ENCODE data around the gene DOCK9.

The DOCK9 gene

DNA sequence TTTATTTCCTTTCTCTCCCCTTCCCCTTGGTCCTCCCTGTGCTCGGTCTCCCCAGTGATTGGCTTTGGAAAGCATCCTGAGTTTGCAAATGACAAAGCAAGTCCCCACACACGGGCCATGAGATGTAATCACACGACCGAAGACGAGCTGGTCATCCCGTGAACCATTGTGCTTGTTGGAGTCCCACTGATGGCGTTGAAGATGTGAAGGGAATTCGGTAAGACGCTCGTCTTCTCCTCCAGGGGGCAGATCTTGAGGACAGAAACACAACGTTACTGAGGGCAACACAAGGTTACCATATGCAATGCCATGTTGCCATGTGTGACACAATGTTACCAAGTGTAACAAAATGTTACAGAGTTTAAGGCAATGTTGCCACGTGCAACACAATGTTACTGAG lies 183.4 kb downstream of the DOCK9 start:
- Histone ChIP-seq H3K9ac (ENCODE audit: low read length) (no peak overlapping the region), H3K4me1 (ENCODE audit: control insufficient read depth, insufficient read depth, low read depth, low read length) (no peaks in the 10 kb centered on the region), H2BK5ac (ENCODE audit: low read depth, low read length, poor library complexity, severe bottlenecking) (no peak overlapping the region), H3K27ac (ENCODE audit: low read length, poor library complexity, severe bottlenecking) (no peak overlapping the region), H3K4me3 (ENCODE audit: insufficient read depth in 1 of 2, low read depth in 1 of 2, low read length in 2 of 2) (no peak overlapping the region), H3K4ac (ENCODE audit: low read depth in 1 of 2, low read length in 2 of 2) (no peak overlapping the region), H4K8ac (ENCODE audit: low read length) (no peak overlapping the region), H3K27me3 (ENCODE audit: control insufficient read depth in 1 of 2, insufficient read depth in 1 of 2, low read length in 2 of 2) (no peaks in the 10 kb centered on the region), H4K91ac (ENCODE audit: low read length) (no peak overlapping the region), H3K14ac (ENCODE audit: low read length in 2 of 2) (no peak overlapping the region), H2AFZ (ENCODE audit: low read depth, low read length) (no peak overlapping the region), H3K18ac (ENCODE audit: low read depth in 1 of 2, low read length in 2 of 2) (no peak overlapping the region), H2BK120ac (ENCODE audit: low read depth, low read length) (no peak overlapping the region), H3K23ac (ENCODE audit: low read length in 2 of 2) (no peak overlapping the region), H3K9me3 (ENCODE audit: control insufficient read depth, low read length) (no peaks in the 10 kb centered on the region), H3K4me2 (ENCODE audit: low read length, poor library complexity, severe bottlenecking) (no peak overlapping the region), H2AK5ac (ENCODE audit: low read length, severe bottlenecking) (no peak overlapping the region), H2BK12ac (ENCODE audit: low read length in 2 of 2) (no peak overlapping the region), H3K79me1 (replicated peaks; ENCODE audit: low read length, poor library complexity, severe bottlenecking) (no peaks in the 10 kb centered on the region), H3K36me3 (ENCODE audit: control insufficient read depth in 1 of 2, insufficient read depth in 2 of 2, low read depth in 1 of 2, low read length in 2 of 2) (peaks cover 23 to 45% of the 10 kb centered on the region in 2 experiments), H2BK15ac (ENCODE audit: low read depth, poor library complexity, severe bottlenecking) (no peak overlapping the region)
- DNase-seq: no peak
- WGBS: 95% methylated on average over 12 of the region's 12 CpGs

DNA sequence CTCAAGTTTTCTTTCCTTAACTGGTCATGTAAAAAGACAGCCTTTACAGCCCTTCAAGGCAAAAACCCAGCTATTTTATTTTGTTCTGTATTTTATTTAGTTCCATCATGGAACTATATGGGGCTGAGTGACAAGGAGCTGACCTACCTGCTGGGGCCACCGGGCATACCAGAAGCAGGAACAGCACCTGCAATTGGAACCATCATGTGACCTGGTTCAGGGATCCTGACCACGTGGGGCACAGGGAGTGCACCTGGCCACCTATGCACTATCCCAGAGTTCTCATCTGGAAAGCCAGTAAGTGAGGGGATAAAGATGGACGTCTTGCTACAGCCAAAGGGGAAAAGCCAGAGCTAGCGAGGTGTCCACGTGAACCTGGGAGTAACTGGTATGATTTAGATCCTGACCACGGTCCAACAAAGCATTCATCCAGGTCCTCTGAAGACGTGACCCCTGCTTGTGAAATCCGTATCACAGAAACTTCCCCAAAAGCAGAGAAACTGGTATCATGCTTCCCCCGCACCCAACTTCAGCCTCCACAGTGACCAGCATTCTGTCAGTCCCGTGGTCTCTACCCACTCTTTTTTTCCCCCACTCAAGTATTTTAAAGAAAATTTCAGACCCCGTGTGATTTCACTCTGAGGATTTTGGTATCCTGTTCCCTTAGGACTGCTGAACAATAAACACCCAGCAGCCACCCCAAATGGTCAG lies 184.9 kb downstream of the DOCK9 start:
- Histone ChIP-seq H3K4me2 (ENCODE audit: low read length, poor library complexity, severe bottlenecking) (no peak overlapping the region), H3K18ac (ENCODE audit: low read depth in 1 of 2, low read length in 2 of 2) (no peak overlapping the region), H3K36me3 (ENCODE audit: control insufficient read depth in 1 of 2, insufficient read depth in 2 of 2, low read depth in 1 of 2, low read length in 2 of 2) (peaks cover 23 to 36% of the 10 kb centered on the region in 2 experiments), H2AFZ (ENCODE audit: low read depth, low read length) (no peak overlapping the region), H3K23ac (ENCODE audit: low read length in 2 of 2) (no peak overlapping the region), H3K9ac (ENCODE audit: low read length) (no peak overlapping the region), H2AK5ac (ENCODE audit: low read length, severe bottlenecking) (no peak overlapping the region), H3K9me3 (ENCODE audit: control insufficient read depth, low read length) (peaks cover 2% of the 10 kb centered on the region), H3K27me3 (ENCODE audit: control insufficient read depth in 1 of 2, insufficient read depth in 1 of 2, low read length in 2 of 2) (peaks cover 0 to 10% of the 10 kb centered on the region in 2 experiments), H4K91ac (ENCODE audit: low read length) (no peak overlapping the region), H3K4ac (ENCODE audit: low read depth in 1 of 2, low read length in 2 of 2) (no peak overlapping the region), H3K14ac (ENCODE audit: low read length in 2 of 2) (no peak overlapping the region), H3K4me3 (ENCODE audit: insufficient read depth in 1 of 2, low read depth in 1 of 2, low read length in 2 of 2) (no peak overlapping the region), H4K8ac (ENCODE audit: low read length) (no peak overlapping the region), H3K4me1 (ENCODE audit: control insufficient read depth, insufficient read depth, low read depth, low read length) (no peaks in the 10 kb centered on the region), H2BK15ac (ENCODE audit: low read depth, poor library complexity, severe bottlenecking) (no peak overlapping the region), H2BK12ac (ENCODE audit: low read length in 2 of 2) (no peak overlapping the region), H2BK120ac (ENCODE audit: low read depth, low read length) (no peak overlapping the region), H3K79me1 (replicated peaks; ENCODE audit: low read length, poor library complexity, severe bottlenecking) (no peaks in the 10 kb centered on the region), H3K27ac (ENCODE audit: low read length, poor library complexity, severe bottlenecking) (no peak overlapping the region), H2BK5ac (ENCODE audit: low read depth, low read length, poor library complexity, severe bottlenecking) (no peak overlapping the region)
- DNase-seq: no peak
- WGBS: 93% methylated on average over 11 of the region's 11 CpGs

DNA sequence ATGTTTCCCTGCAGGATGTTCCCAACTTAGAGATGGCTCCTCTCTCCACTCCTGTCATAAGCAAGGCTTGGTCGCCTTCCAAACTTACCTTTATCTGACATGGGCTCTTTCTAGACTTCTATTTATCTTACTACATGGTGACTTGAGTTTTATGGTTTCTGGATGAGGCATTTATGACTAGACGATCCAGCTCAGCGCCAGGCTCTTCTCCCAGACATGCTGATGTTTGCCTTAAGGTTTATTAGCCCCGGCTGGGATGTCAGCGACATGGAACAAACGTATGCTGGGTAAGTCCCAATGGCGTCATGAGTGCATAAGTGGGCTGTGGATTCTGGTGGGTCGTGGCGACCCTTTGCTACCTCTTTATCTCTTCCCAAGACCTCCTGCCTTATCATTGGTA lies 185.5 kb downstream of the DOCK9 start:
- Histone ChIP-seq H2BK12ac (ENCODE audit: low read length in 2 of 2) (no peak overlapping the region), H2BK120ac (ENCODE audit: low read depth, low read length) (no peak overlapping the region), H3K4ac (ENCODE audit: low read depth in 1 of 2, low read length in 2 of 2) (no peak overlapping the region), H2AK5ac (ENCODE audit: low read length, severe bottlenecking) (no peak overlapping the region), H3K27me3 (ENCODE audit: control insufficient read depth in 1 of 2, insufficient read depth in 1 of 2, low read length in 2 of 2) (peaks cover 1 to 17% of the 10 kb centered on the region in 2 experiments), H2AFZ (ENCODE audit: low read depth, low read length) (no peak overlapping the region), H3K36me3 (ENCODE audit: control insufficient read depth in 1 of 2, insufficient read depth in 2 of 2, low read depth in 1 of 2, low read length in 2 of 2) (peaks cover 22 to 31% of the 10 kb centered on the region in 2 experiments), H3K23ac (ENCODE audit: low read length in 2 of 2) (no peak overlapping the region), H3K79me1 (replicated peaks; ENCODE audit: low read length, poor library complexity, severe bottlenecking) (no peaks in the 10 kb centered on the region), H3K9ac (ENCODE audit: low read length) (no peak overlapping the region), H3K14ac (ENCODE audit: low read length in 2 of 2) (no peak overlapping the region), H3K4me2 (ENCODE audit: low read length, poor library complexity, severe bottlenecking) (no peak overlapping the region), H3K4me1 (ENCODE audit: control insufficient read depth, insufficient read depth, low read depth, low read length) (no peaks in the 10 kb centered on the region), H3K9me3 (ENCODE audit: control insufficient read depth, low read length) (peaks cover 2% of the 10 kb centered on the region), H3K27ac (ENCODE audit: low read length, poor library complexity, severe bottlenecking) (no peak overlapping the region), H4K91ac (ENCODE audit: low read length) (no peak overlapping the region), H3K18ac (ENCODE audit: low read depth in 1 of 2, low read length in 2 of 2) (no peak overlapping the region), H3K4me3 (ENCODE audit: insufficient read depth in 1 of 2, low read depth in 1 of 2, low read length in 2 of 2) (no peak overlapping the region), H2BK15ac (ENCODE audit: low read depth, poor library complexity, severe bottlenecking) (no peak overlapping the region), H4K8ac (ENCODE audit: low read length) (no peak overlapping the region), H2BK5ac (ENCODE audit: low read depth, low read length, poor library complexity, severe bottlenecking) (no peak overlapping the region)
- WGBS: 43% methylated on average over 7 of the region's 9 CpGs
- no peak for DNase-seq

DNA sequence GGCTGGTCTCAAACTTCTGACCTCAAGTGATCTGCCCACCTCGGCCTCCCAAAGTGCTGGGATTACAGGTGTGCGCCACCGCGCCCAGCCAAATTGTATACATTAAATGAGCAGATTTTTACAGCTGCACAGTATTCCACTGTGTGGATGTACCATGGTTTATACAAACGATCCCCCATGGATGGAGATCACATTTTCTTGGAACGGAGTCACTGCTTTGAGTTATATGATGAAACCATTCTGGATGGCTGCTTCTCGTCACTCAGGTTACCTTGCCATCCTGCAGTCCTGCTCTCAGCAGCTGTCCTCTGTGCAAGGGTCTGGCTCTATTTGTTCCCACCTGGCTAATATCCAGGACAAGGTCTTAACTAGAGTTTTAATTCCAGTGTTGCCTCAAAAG lies 186.3 kb downstream of the DOCK9 start:
- Histone ChIP-seq H3K36me3 (ENCODE audit: control insufficient read depth in 1 of 2, insufficient read depth in 2 of 2, low read depth in 1 of 2, low read length in 2 of 2) (peaks cover 15 to 25% of the 10 kb centered on the region in 2 experiments), H2AFZ (ENCODE audit: low read depth, low read length) (no peak overlapping the region)

More for the DNA sequence above, 186.3 kb downstream of the DOCK9 start:
- Histone ChIP-seq H3K79me1 (replicated peaks; ENCODE audit: low read length, poor library complexity, severe bottlenecking) (no peaks in the 10 kb centered on the region), H3K9me3 (ENCODE audit: control insufficient read depth, low read length) (peaks cover 2% of the 10 kb centered on the region), H3K4me2 (ENCODE audit: low read length, poor library complexity, severe bottlenecking) (no peak overlapping the region), H3K4ac (ENCODE audit: low read depth in 1 of 2, low read length in 2 of 2) (no peak overlapping the region), H3K23ac (ENCODE audit: low read length in 2 of 2) (no peak overlapping the region), H3K27me3 (ENCODE audit: control insufficient read depth in 1 of 2, insufficient read depth in 1 of 2, low read length in 2 of 2) (peaks cover 6 to 24% of the 10 kb centered on the region in 2 experiments), H2BK12ac (ENCODE audit: low read length in 2 of 2) (no peak overlapping the region), H4K8ac (ENCODE audit: low read length) (no peak overlapping the region), H3K9ac (ENCODE audit: low read length) (no peak overlapping the region), H3K27ac (ENCODE audit: low read length, poor library complexity, severe bottlenecking) (no peak overlapping the region), H3K18ac (ENCODE audit: low read depth in 1 of 2, low read length in 2 of 2) (no peak overlapping the region), H2BK15ac (ENCODE audit: low read depth, poor library complexity, severe bottlenecking) (no peak overlapping the region), H3K4me3 (ENCODE audit: insufficient read depth in 1 of 2, low read depth in 1 of 2, low read length in 2 of 2) (no peak overlapping the region), H2BK120ac (ENCODE audit: low read depth, low read length) (no peak overlapping the region), H2BK5ac (ENCODE audit: low read depth, low read length, poor library complexity, severe bottlenecking) (no peak overlapping the region), H4K91ac (ENCODE audit: low read length) (no peak overlapping the region), H2AK5ac (ENCODE audit: low read length, severe bottlenecking) (no peak overlapping the region), H3K14ac (ENCODE audit: low read length in 2 of 2) (no peak overlapping the region), H3K4me1 (ENCODE audit: control insufficient read depth, insufficient read depth, low read depth, low read length) (no peaks in the 10 kb centered on the region)
- 82% methylated on average over 7 of the region's 7 CpGs for WGBS
- no peak for DNase-seq

All from mesenchymal stem cell (in vitro differentiated cells and primary cell).